ENCODE data around the gene ATG14. TPM values are rescaled to one million over a fixed set of nuclear protein-coding genes. Genes with fewer than 3 reads are reported as not detected.
"Not testable (repeated sequence)": the region's sequence is repeated elsewhere in the genome, so short reads cannot be mapped to it uniquely, and the experiment has no call there.

The ATG14 gene
- total RNA-seq, 2 experiments from 2014 or later: 4.3 to 4.8 TPM

DNA sequence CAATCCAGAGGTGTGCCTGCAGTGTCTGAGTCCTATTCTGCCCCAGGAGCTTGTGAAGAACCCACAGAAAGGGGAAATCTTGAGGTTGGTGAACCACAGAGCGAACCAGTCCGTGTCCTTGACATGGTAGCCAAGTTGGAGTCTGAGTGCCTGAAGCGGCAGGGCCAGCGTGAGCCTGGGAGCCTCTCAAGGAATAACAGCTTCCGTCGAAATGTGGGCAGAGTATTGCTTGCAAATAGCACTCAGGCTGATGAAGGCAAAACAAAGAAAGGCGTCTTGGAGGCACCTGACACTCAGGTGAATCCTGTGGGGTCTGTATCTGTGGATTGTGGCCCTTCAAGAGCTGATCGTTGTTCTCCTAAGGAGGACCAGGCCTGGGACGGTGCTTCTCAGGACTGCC, 60.5 kb downstream of the ATG14 start:
- Mint-ChIP-seq H3K4me1 (peaks cover 27% of the 10 kb centered on the region), H3K36me3 (peaks cover 12% of the 10 kb centered on the region), H3K27ac (no peak overlapping the region), H3K9me3 (ENCODE audit: low read depth) (no peaks in the 10 kb centered on the region), H3K27me3 (no peaks in the 10 kb centered on the region), H3K4me3 (no peak overlapping the region)
- ATAC-seq (no peak), DNase-seq (no peak)
- CTCF ChIA-PET: interaction anchor here (6.9 to 11.7 kb wide), 2 partner anchors 20 to 81 kb away, joined by 69 to 100 read pairs; partner anchors contain the start of gene FBXO34

- DNase-seq: no peak
- H3K27me3 Mint-ChIP-seq: no peaks in the 10 kb centered on the region
- H3K4me1 Mint-ChIP-seq: peaks cover 27% of the 10 kb centered on the region
- no peak overlapping the region for H3K4me3 Mint-ChIP-seq
- CTCF ChIA-PET: interaction anchor here (11.7 kb wide), 1 partner anchor 20 kb away, joined by 69 read pairs; no protein-coding TSS in a partner anchor
- ATAC-seq: no peak
- H3K27ac Mint-ChIP-seq: no peak overlapping the region
- H3K9me3 Mint-ChIP-seq (ENCODE audit: low read depth): no peaks in the 10 kb centered on the region
- peaks cover 12% of the 10 kb centered on the region for H3K36me3 Mint-ChIP-seq
Observed at GRCh38 chr14:55350461-55350860, 61.2 kb downstream of the ATG14 start.

- DNase-seq (no peak), ATAC-seq (no peak)
- H3K4me1 Mint-ChIP-seq: peaks cover 27% of the 10 kb centered on the region
- H3K27me3 Mint-ChIP-seq: no peaks in the 10 kb centered on the region
- CTCF ChIA-PET: interaction anchor here (1.4 to 11.7 kb wide), 2 partner anchors 19 to 79 kb away, joined by 4 to 69 read pairs; no protein-coding TSS in a partner anchor
- peaks cover 13% of the 10 kb centered on the region for H3K36me3 Mint-ChIP-seq
- H3K4me3 Mint-ChIP-seq: no peak overlapping the region
- no peak overlapping the region for H3K27ac Mint-ChIP-seq
- no peaks in the 10 kb centered on the region for H3K9me3 Mint-ChIP-seq (ENCODE audit: low read depth)
Observed at GRCh38 chr14:55349565-55349964, 62.1 kb downstream of the ATG14 start.

DNA sequence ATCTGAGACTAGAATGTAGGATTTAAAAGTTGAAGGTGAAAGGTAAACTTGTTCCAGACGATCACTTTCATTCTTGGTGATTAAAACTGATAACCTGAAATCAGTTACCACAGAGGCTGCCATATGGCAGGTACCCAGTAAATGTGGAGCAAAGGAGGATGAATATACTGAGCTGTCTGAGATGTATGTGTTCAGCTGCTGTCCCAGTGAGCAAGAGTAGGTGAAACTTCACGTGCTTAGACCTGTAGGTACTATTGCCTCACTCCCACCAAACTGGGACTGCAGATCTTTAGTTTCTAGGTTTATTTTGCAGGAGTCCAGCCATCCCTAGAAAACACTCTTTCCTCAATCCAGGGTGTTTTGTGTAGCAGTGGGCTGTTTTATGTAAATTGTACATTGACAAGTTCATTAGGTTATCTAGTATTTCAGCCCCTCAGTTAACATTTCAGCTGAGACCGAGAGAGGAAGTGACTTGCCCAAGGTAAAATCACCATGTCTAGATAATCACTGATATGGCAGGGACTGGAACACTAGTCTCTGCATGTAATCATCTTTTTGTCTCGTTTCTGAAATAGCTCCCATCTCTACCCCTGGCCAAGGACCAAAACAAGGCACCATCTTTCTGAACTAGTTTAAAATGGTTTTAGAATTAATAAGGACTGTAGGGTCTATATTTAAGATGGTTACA, 62.7 kb downstream of the ATG14 start:
- no peak overlapping the region for H3K27ac Mint-ChIP-seq
- no peaks in the 10 kb centered on the region for H3K27me3 Mint-ChIP-seq
- DNase-seq (no peak), ATAC-seq (no peak)
- CTCF ChIA-PET: interaction anchor here (1.4 to 11.7 kb wide), 3 partner anchors 11 to 78 kb away, joined by 4 to 69 read pairs (median 4); no protein-coding TSS in a partner anchor
- peaks cover 20% of the 10 kb centered on the region for H3K4me1 Mint-ChIP-seq
- H3K9me3 Mint-ChIP-seq (ENCODE audit: low read depth): no peaks in the 10 kb centered on the region
- H3K36me3 Mint-ChIP-seq: peaks cover 13% of the 10 kb centered on the region
- H3K4me3 Mint-ChIP-seq: no peak overlapping the region

- DNase-seq: no peak
- Mint-ChIP-seq H3K27ac (no peak overlapping the region), H3K4me1 (peaks cover 14% of the 10 kb centered on the region), H3K36me3 (peaks cover 13% of the 10 kb centered on the region), H3K9me3 (ENCODE audit: low read depth) (no peaks in the 10 kb centered on the region), H3K4me3 (no peak overlapping the region), H3K27me3 (no peaks in the 10 kb centered on the region)
- CTCF ChIA-PET: interaction anchor here (1.0 to 11.7 kb wide), 3 partner anchors 10 to 77 kb away, joined by 4 to 69 read pairs (median 5); no protein-coding TSS in a partner anchor
- ATAC-seq: no peak
Observed at GRCh38 chr14:55347748-55348147, 63.9 kb downstream of the ATG14 start.

GRCh38 chr14:55347040-55347439, 64.6 kb downstream of the ATG14 start:
- no peak for DNase-seq
- Mint-ChIP-seq H3K27me3 (no peaks in the 10 kb centered on the region), H3K36me3 (peaks cover 13% of the 10 kb centered on the region), H3K9me3 (ENCODE audit: low read depth) (no peaks in the 10 kb centered on the region), H3K4me1 (peaks cover 14% of the 10 kb centered on the region), H3K27ac (no peak overlapping the region), H3K4me3 (no peak overlapping the region)
- no peak for ATAC-seq
- CTCF ChIA-PET: interaction anchor here (1.3 to 11.7 kb wide), 4 partner anchors 7 to 296 kb away, joined by 3 to 69 read pairs (median 7); partner anchors contain the start of gene MAPK1IP1L

DNA sequence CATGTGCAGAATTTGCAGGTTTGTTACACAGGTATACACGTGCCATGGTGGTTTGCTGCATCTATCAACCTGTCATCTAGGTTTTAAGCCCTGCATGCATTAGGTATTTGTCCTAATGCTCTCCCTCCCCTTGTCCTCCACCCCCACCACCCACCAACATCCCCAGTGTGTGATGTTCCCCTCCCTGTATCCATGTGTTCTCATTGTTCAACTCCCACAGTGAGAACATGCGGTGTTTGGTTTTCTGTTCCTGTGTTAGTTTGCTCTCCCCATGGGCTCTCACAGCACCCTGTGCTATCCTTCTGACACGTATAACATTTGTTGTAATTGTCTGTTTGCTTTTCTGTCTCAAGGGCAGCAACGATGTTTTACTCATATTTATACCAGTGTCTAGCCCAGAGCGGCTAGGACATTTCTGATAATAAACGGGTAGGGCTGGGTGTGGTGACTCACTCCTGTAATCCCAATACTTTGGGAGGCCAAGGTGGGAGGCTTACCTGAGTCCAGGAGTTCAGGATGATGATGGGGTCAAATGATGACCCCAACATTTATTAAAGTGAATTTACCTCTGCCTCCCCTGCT, 67.0 kb downstream of the ATG14 start:
- not testable (repeated sequence) for H3K36me3 Mint-ChIP-seq; H3K9me3 Mint-ChIP-seq (ENCODE audit: low read depth); H3K27me3 Mint-ChIP-seq; H3K4me3 Mint-ChIP-seq; H3K27ac Mint-ChIP-seq; DNase-seq; ATAC-seq
- CTCF ChIA-PET: interaction anchor here (2.2 kb wide), 1 partner anchor 10 kb away, joined by 10 read pairs; no protein-coding TSS in a partner anchor
- H3K4me1 Mint-ChIP-seq: peaks cover 30% of the 10 kb centered on the region

GRCh38 chr14:55341781-55342180, 69.8 kb downstream of the ATG14 start:
- DNase-seq (no peak), ATAC-seq (no peak)
- H3K4me3 Mint-ChIP-seq: no peak overlapping the region
- H3K27me3 Mint-ChIP-seq: no peaks in the 10 kb centered on the region
- peaks cover 4% of the 10 kb centered on the region for H3K36me3 Mint-ChIP-seq
- H3K4me1 Mint-ChIP-seq: peaks cover 42% of the 10 kb centered on the region
- CTCF ChIA-PET: no interaction called here
- no peak overlapping the region for H3K27ac Mint-ChIP-seq
- no peaks in the 10 kb centered on the region for H3K9me3 Mint-ChIP-seq (ENCODE audit: low read depth)

GRCh38 chr14:55340482-55340881, 71.1 kb downstream of the ATG14 start:
- no peak overlapping the region for H3K27ac Mint-ChIP-seq
- DNase-seq (no peak), ATAC-seq (no peak)
- H3K4me1 Mint-ChIP-seq: peaks cover 50% of the 10 kb centered on the region
- H3K36me3 Mint-ChIP-seq: peaks cover 4% of the 10 kb centered on the region
- no peak overlapping the region for H3K4me3 Mint-ChIP-seq
- CTCF ChIA-PET: interaction anchor here (1.2 kb wide), 1 partner anchor 14 kb away, joined by 4 read pairs; no protein-coding TSS in a partner anchor
- no peaks in the 10 kb centered on the region for H3K27me3 Mint-ChIP-seq
- no peaks in the 10 kb centered on the region for H3K9me3 Mint-ChIP-seq (ENCODE audit: low read depth)

GRCh38 chr14:55339770-55340169, 71.9 kb downstream of the ATG14 start:
- Mint-ChIP-seq H3K27ac (no peak overlapping the region), H3K36me3 (peaks cover 4% of the 10 kb centered on the region), H3K4me3 (no peak overlapping the region), H3K9me3 (ENCODE audit: low read depth) (no peaks in the 10 kb centered on the region), H3K27me3 (no peaks in the 10 kb centered on the region), H3K4me1 (peaks cover 56% of the 10 kb centered on the region)
- CTCF ChIA-PET: interaction anchor here (1.2 kb wide), 1 partner anchor 15 kb away, joined by 4 read pairs; no protein-coding TSS in a partner anchor
- no peak for DNase-seq
- no peak for ATAC-seq

DNA sequence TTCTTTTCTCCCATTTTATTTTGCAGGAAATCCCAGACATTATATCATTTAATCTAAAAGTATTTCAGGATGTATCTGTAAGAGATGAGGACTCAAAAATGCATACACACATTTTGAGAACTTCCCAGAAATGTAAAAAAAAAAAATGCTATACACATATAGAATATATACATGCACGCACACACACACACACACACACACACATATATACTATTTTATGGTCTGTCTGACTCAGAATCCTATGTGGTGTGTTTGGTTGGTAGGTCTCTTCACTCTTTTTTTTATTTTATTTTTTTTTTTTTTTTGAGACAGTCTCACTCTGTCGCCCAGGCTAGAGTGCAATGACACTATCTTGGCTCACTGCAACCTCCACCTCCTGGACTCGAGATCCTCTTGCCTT, 74.9 kb downstream of the ATG14 start:
- CTCF ChIA-PET: interaction anchor here (0.7 to 2.0 kb wide), 6 partner anchors 9 to 87 kb away, joined by 3 to 5 read pairs (median 3); partner anchors contain the start of gene FBXO34
- no peaks in the 10 kb centered on the region for H3K27me3 Mint-ChIP-seq
- no peak overlapping the region for H3K4me3 Mint-ChIP-seq
- H3K9me3 Mint-ChIP-seq (ENCODE audit: low read depth): no peaks in the 10 kb centered on the region
- DNase-seq (peak; percentile 50), ATAC-seq (peak; percentile 20)
- H3K4me1 Mint-ChIP-seq: peaks cover 82% of the 10 kb centered on the region
- peaks cover 5% of the 10 kb centered on the region for H3K36me3 Mint-ChIP-seq
- peak overlapping the region; percentile 91 for H3K27ac Mint-ChIP-seq

- peak; percentile 54 for DNase-seq
- no peaks in the 10 kb centered on the region for H3K9me3 Mint-ChIP-seq (ENCODE audit: low read depth)
- H3K4me1 Mint-ChIP-seq: peaks cover 81% of the 10 kb centered on the region
- H3K4me3 Mint-ChIP-seq: no peak overlapping the region
- H3K27me3 Mint-ChIP-seq: no peaks in the 10 kb centered on the region
- peaks cover 5% of the 10 kb centered on the region for H3K36me3 Mint-ChIP-seq
- CTCF ChIA-PET: interaction anchor here (0.9 to 1.6 kb wide), 4 partner anchors 8 to 65 kb away, joined by 3 to 5 read pairs (median 3); partner anchors contain the start of gene FBXO34
- peak overlapping the region; percentile 75 for H3K27ac Mint-ChIP-seq
- ATAC-seq: peak; percentile 25
Observed at GRCh38 chr14:55336162-55336561, 75.5 kb downstream of the ATG14 start.

- Mint-ChIP-seq H3K9me3 (ENCODE audit: low read depth) (no peaks in the 10 kb centered on the region), H3K4me3 (peak overlapping the region; percentile 76), H3K27ac (peak overlapping the region; percentile 91), H3K4me1 (peaks cover 69% of the 10 kb centered on the region), H3K36me3 (peaks cover 4% of the 10 kb centered on the region), H3K27me3 (no peaks in the 10 kb centered on the region)
- DNase-seq (no peak), ATAC-seq (peak; percentile 37)
- CTCF ChIA-PET: interaction anchor here (1.2 to 8.1 kb wide), 7 partner anchors 17 to 307 kb away, joined by 3 to 69 read pairs (median 3); partner anchors contain the start of genes FBXO34, SOCS4 and WDHD1
Observed at GRCh38 chr14:55333711-55334485, 77.7 kb downstream of the ATG14 start.
